ENCODE data around the gene CTBP2.

The CTBP2 gene

DNA sequence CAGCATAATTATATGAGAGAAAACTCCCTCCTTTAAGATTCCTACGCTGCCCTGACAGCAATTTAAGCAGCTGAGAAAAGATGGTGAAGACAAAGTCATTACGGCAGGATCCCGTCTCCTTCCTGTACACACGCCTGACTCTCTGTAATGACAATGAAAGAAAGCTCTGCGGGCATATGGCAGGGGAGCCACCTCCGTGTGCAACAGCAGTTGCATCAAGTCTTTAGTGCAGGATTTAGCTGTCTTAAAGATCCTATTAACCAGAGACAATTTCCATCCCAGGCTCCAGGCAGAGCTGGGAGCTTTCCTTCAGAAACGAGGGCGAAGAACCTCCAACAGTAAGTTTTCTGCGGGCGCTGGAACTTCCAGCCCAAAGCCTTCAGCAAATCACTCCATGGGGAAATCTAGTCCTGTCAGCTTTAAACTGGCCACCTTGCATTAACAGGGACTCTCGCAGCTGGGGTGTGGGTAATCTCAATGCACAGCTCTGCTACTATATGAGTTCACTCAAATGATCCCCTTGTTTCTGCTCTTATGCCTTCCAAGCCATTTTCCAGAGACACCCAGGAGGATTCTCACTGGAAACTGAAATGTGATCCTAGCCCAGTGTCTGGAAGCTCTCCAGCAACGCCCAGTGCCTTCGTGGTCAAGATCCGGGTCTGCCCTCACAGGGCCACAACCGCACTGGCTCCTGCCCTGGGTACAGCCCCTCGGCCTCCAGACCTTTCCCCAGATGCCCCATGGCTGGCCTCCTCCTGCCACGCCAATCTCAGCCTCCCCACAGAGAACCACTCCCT lies 74.9 kb downstream of the CTBP2 start:
- no peak overlapping the region for H3K27ac ChIP-seq (ENCODE audit: low read length)
- no peaks in the 10 kb centered on the region for H3K79me2 ChIP-seq (ENCODE audit: low read length)
- no peak overlapping the region for H3K4me2 ChIP-seq (ENCODE audit: low read depth, low read length)
- no peaks in the 10 kb centered on the region for H3K4me1 ChIP-seq (ENCODE audit: low read length)
- no peak overlapping the region for H3K4me3 ChIP-seq (ENCODE audit: low read length)
- no peak for TF ChIP-seq EZH2phosphoT487 (IDR thresholded peaks at IDR 0.05; ENCODE audit: low read length)
- TF ChIP-seq EZH2 (optimal IDR thresholded peaks at IDR 0.05; ENCODE audit: low read depth, low read length) = no peak
- TF ChIP-seq CTCF (IDR thresholded peaks at IDR 0.05; ENCODE audit: low read length) = no peak
- no peaks in the 10 kb centered on the region for H3F3A ChIP-seq (ENCODE audit: insufficient read depth, low read length)
- no peak overlapping the region for H3K9ac ChIP-seq (ENCODE audit: low read length)
- no peaks in the 10 kb centered on the region for H4K20me1 ChIP-seq (ENCODE audit: insufficient read depth, low read length)
- H3K27me3 ChIP-seq (replicated peaks; ENCODE audit: insufficient read depth, low read length) = peaks cover 94% of the 10 kb centered on the region
- no peak for DNase-seq
- H3K9me2 ChIP-seq (replicated peaks; ENCODE audit: insufficient read depth, low read length) = no peaks in the 10 kb centered on the region
- no peaks in the 10 kb centered on the region for H3K36me3 ChIP-seq (replicated peaks; ENCODE audit: insufficient read depth, low read length)
- H2AFZ ChIP-seq (ENCODE audit: low read length) = no peak overlapping the region
- H3K9me3 ChIP-seq (replicated peaks; ENCODE audit: insufficient read depth, low read length) = no peaks in the 10 kb centered on the region

GRCh38 chr10:125084614-125085257 lies 75.6 kb downstream of the CTBP2 start:
- no peak overlapping the region for H2AFZ ChIP-seq (ENCODE audit: low read length)
- no peaks in the 10 kb centered on the region for H3K9me2 ChIP-seq (replicated peaks; ENCODE audit: insufficient read depth, low read length)
- no peaks in the 10 kb centered on the region for H3K9me3 ChIP-seq (replicated peaks; ENCODE audit: insufficient read depth, low read length)
- H3K4me3 ChIP-seq (ENCODE audit: low read length) = no peak overlapping the region
- H3K27ac ChIP-seq (ENCODE audit: low read length) = no peak overlapping the region
- TF ChIP-seq EZH2phosphoT487 (IDR thresholded peaks at IDR 0.05; ENCODE audit: low read length) (no peak), CTCF (IDR thresholded peaks at IDR 0.05; ENCODE audit: low read length) (no peak), EZH2 (optimal IDR thresholded peaks at IDR 0.05; ENCODE audit: low read depth, low read length) (no peak)
- H3K4me1 ChIP-seq (ENCODE audit: low read length) = no peaks in the 10 kb centered on the region
- no peak overlapping the region for H3K9ac ChIP-seq (ENCODE audit: low read length)
- H4K20me1 ChIP-seq (ENCODE audit: insufficient read depth, low read length) = no peaks in the 10 kb centered on the region
- peaks cover 97% of the 10 kb centered on the region for H3K27me3 ChIP-seq (replicated peaks; ENCODE audit: insufficient read depth, low read length)
- H3F3A ChIP-seq (ENCODE audit: insufficient read depth, low read length) = no peaks in the 10 kb centered on the region
- no peak overlapping the region for H3K4me2 ChIP-seq (ENCODE audit: low read depth, low read length)
- DNase-seq = no peak
- H3K36me3 ChIP-seq (replicated peaks; ENCODE audit: insufficient read depth, low read length) = no peaks in the 10 kb centered on the region
- H3K79me2 ChIP-seq (ENCODE audit: low read length) = no peaks in the 10 kb centered on the region

GRCh38 chr10:125084191-125084613 lies 76.2 kb downstream of the CTBP2 start:
- no peak for TF ChIP-seq EZH2phosphoT487 (IDR thresholded peaks at IDR 0.05; ENCODE audit: low read length)
- TF ChIP-seq EZH2 (optimal IDR thresholded peaks at IDR 0.05; ENCODE audit: low read depth, low read length) = no peak
- TF ChIP-seq CTCF (IDR thresholded peaks at IDR 0.05; ENCODE audit: low read length) = no peak
- H3K79me2 ChIP-seq (ENCODE audit: low read length) = no peaks in the 10 kb centered on the region
- no peak overlapping the region for H2AFZ ChIP-seq (ENCODE audit: low read length)
- no peak overlapping the region for H3K9ac ChIP-seq (ENCODE audit: low read length)
- H3F3A ChIP-seq (ENCODE audit: insufficient read depth, low read length) = no peaks in the 10 kb centered on the region
- H3K27me3 ChIP-seq (replicated peaks; ENCODE audit: insufficient read depth, low read length) = peaks cover 97% of the 10 kb centered on the region
- no peak for DNase-seq
- no peaks in the 10 kb centered on the region for H3K36me3 ChIP-seq (replicated peaks; ENCODE audit: insufficient read depth, low read length)
- H3K9me3 ChIP-seq (replicated peaks; ENCODE audit: insufficient read depth, low read length) = no peaks in the 10 kb centered on the region
- no peak overlapping the region for H3K4me3 ChIP-seq (ENCODE audit: low read length)
- H3K27ac ChIP-seq (ENCODE audit: low read length) = no peak overlapping the region
- H4K20me1 ChIP-seq (ENCODE audit: insufficient read depth, low read length) = no peaks in the 10 kb centered on the region
- H3K4me2 ChIP-seq (ENCODE audit: low read depth, low read length) = no peak overlapping the region
- H3K4me1 ChIP-seq (ENCODE audit: low read length) = no peaks in the 10 kb centered on the region
- no peaks in the 10 kb centered on the region for H3K9me2 ChIP-seq (replicated peaks; ENCODE audit: insufficient read depth, low read length)

Measured in MM.1S (cell line).